WTC11 (cell line): Measurements from ENCODE around the gene CLSTN2.

ENCODE experiments used
- CTCF ChIP-seq: fragments of 200-600 bp; IDR thresholded peaks from 2 replicates; pipeline ENCODE4 v1.8.0; 2022; ENCODE audit warnings: antibody characterized with exemption
- IRF2 ChIP-seq: sonication (generic); formaldehyde crosslinking; IDR thresholded peaks from 2 replicates; pipeline ENCODE4 v1.8.0; 2022; ENCODE audit warnings: low read depth, missing genetic modification reagents, borderline replicate concordance
- MLX ChIP-seq: sonication (generic); formaldehyde crosslinking; IDR thresholded peaks from 2 replicates; pipeline ENCODE4 v1.8.1; 2023; ENCODE audit warnings: mild to moderate bottlenecking, missing genetic modification reagents, moderate library complexity
- SP1 ChIP-seq: sonication (generic); formaldehyde crosslinking; conservative IDR thresholded peaks from 2 replicates; pipeline ENCODE4 v1.8.1; 2022; ENCODE audit warnings: missing genetic modification reagents
- ZNF232 ChIP-seq: sonication (generic); formaldehyde crosslinking; IDR thresholded peaks from 2 replicates; pipeline ENCODE4 v1.8.0; 2022; ENCODE audit warnings: mild to moderate bottlenecking, missing genetic modification reagents

- no peak for TF ChIP-seq IRF2 (CRISPR knock-in tag)
- no peak for TF ChIP-seq SP1 (CRISPR knock-in tag)
- TF ChIP-seq MLX, result no peak
- TF ChIP-seq CTCF, result no peak
- TF ChIP-seq ZNF232 (CRISPR knock-in tag), result no peak
Observed at GRCh38 chr3:140250945-140251344, 316.0 kb downstream of the CLSTN2 start.
